GM12878 (cell line): Measurements from ENCODE around the gene YBX1. TPM values are rescaled to one million over a fixed set of nuclear protein-coding genes. Genes with fewer than 3 reads are reported as not detected.

ENCODE experiments used
- ATAC-seq: fragments of 200-7000 bp; cut with Tn5 transposase; 3 replicates; pipeline ENCODE4 v1.9.1; 2020; ENCODE audit warnings: mild to moderate bottlenecking, moderate library complexity
- BruUV-seq: library from RNA; stranded (reverse); fragments of 400-500 nt; replicated peaks from 2 replicates; lab custom pipeline; 2021; lab: Mats Ljungman, UMichigan
- CTCF ChIA-PET: fragments of 300-600 bp; sonication (Branson Sonifier 250); formaldehyde crosslinking; extraction: SDS; loops from one replicate; lab custom pipeline; 2021; ENCODE audit warnings: inconsistent platforms; lab: Yijun Ruan, JAX
- POLR2A ChIA-PET: fragments of 350-600 bp; formaldehyde crosslinking; extraction: SDS; loops from one replicate; lab custom pipeline; 2021; ENCODE audit warnings: inconsistent platforms; lab: Charles Lee
- RAD21 ChIA-PET: fragments of 300-600 bp; sonication (Branson Sonifier 250); formaldehyde crosslinking; loops from one replicate; lab custom pipeline; 2023; ENCODE audit warnings: antibody characterized with exemption; ENCODE audit not compliant: unreplicated experiment; lab: Charles Lee
- SMC1A ChIA-PET: fragments of 300-600 bp; sonication (Branson Sonifier 250); formaldehyde crosslinking; loops from one replicate; lab custom pipeline; 2023; ENCODE audit not compliant: unreplicated experiment, uncharacterized antibody; lab: Charles Lee
- DNase-seq: peaks from one replicate; pipeline ENCODE4 v3.0.0-alpha.2; 2011; ENCODE audit warnings: low read depth, low spot score
- FAIRE-seq: peaks from 3 replicates; lab custom pipeline; 2011; peaks lifted over from hg19 to GRCh38; lab: Jason Lieb, UNC
- H2AFZ ChIP-seq: 2 replicates; pipeline ENCODE4 v1.6.0; 2011; ENCODE audit warnings: low read depth, low read length, control low read depth; ENCODE audit not compliant: control insufficient read depth
- H3K27ac ChIP-seq: 2 replicates; pipeline ENCODE4 v1.5.1; 2011; ENCODE audit warnings: control low read depth; ENCODE audit not compliant: control insufficient read depth, insufficient read depth
- H3K27me3 ChIP-seq, 2 experiments: replicated peaks in 1 of 2; 2 replicates each; pipeline versions ENCODE4 v1.6.0 to v1.6.1; 2011; ENCODE audit warnings: low read length in 1 of 2; ENCODE audit not compliant: control insufficient read depth in 2 of 2, insufficient read depth in 2 of 2
- H3K36me3 ChIP-seq, 2 experiments: 2 replicates each; pipeline ENCODE4 v1.5.1; 2011; ENCODE audit warnings: low read length in 1 of 2; ENCODE audit not compliant: control insufficient read depth in 2 of 2, insufficient read depth in 2 of 2
- H3K4me1 ChIP-seq: 2 replicates; pipeline ENCODE4 v1.6.1; 2011; ENCODE audit warnings: mild to moderate bottlenecking, low read length, moderate library complexity, mixed read lengths; ENCODE audit not compliant: control insufficient read depth, insufficient read depth
- H3K4me2 ChIP-seq: 2 replicates; pipeline ENCODE4 v1.6.0; 2011; ENCODE audit warnings: control low read depth; ENCODE audit not compliant: control insufficient read depth, insufficient read depth
- H3K4me3 ChIP-seq: fragments of 200-600 bp; sonication (generic); 2 replicates; pipeline ENCODE4 v1.5.1; 2016
- H3K79me2 ChIP-seq: 2 replicates; pipeline ENCODE4 v1.6.0; 2011; ENCODE audit warnings: low read length; ENCODE audit not compliant: control insufficient read depth, insufficient read depth
- H3K9ac ChIP-seq: 2 replicates; pipeline ENCODE4 v1.8.0; 2011; ENCODE audit warnings: low read length, control low read depth, mixed read lengths; ENCODE audit not compliant: control insufficient read depth, insufficient read depth
- H3K9me3 ChIP-seq: replicated peaks from 3 replicates; pipeline ENCODE4 v1.5.1; 2011; ENCODE audit warnings: mild to moderate bottlenecking, low read length; ENCODE audit not compliant: control insufficient read depth, insufficient read depth
- H4K20me1 ChIP-seq: 2 replicates; pipeline ENCODE4 v1.6.0; 2011; ENCODE audit not compliant: control insufficient read depth, insufficient read depth
- BMI1 ChIP-seq: fragments of 450-650 bp; IDR thresholded peaks from 2 replicates; pipeline ENCODE4 v1.6.1; 2016; ENCODE audit warnings: mild to moderate bottlenecking, moderate library complexity, borderline replicate concordance
- CREB1 ChIP-seq: IDR thresholded peaks from 2 replicates; pipeline ENCODE4 v1.6.1; 2012; ENCODE audit warnings: low read depth, mild to moderate bottlenecking, inconsistent platforms
- GABPA ChIP-seq: IDR thresholded peaks from 2 replicates; pipeline ENCODE4 v1.6.1; 2014; ENCODE audit warnings: antibody characterized with exemption, low read depth, mild to moderate bottlenecking, inconsistent platforms
- MEF2A ChIP-seq: IDR thresholded peaks from 2 replicates; pipeline ENCODE4 v1.6.1; 2011; ENCODE audit warnings: low read depth, mild to moderate bottlenecking, low read length, moderate library complexity; ENCODE audit not compliant: insufficient read depth
- NR2F1 ChIP-seq: fragments of 450-650 bp; conservative IDR thresholded peaks from 2 replicates; pipeline ENCODE4 v1.6.1; 2017; ENCODE audit warnings: mild to moderate bottlenecking
- NRF1 ChIP-seq: conservative IDR thresholded peaks from 2 replicates; pipeline ENCODE4 v1.6.1; 2011; ENCODE audit warnings: mild to moderate bottlenecking, low read depth, low read length, improper control_type of control experiment
- PAX5 ChIP-seq: IDR thresholded peaks from 2 replicates; pipeline ENCODE4 v1.6.1; 2011; ENCODE audit warnings: low read depth, low read length, borderline replicate concordance
- SIX5 ChIP-seq: IDR thresholded peaks from 2 replicates; pipeline ENCODE4 v1.6.1; 2011; ENCODE audit warnings: mild to moderate bottlenecking, low read depth, low read length, moderate library complexity; ENCODE audit not compliant: severe bottlenecking
- SP1 ChIP-seq: IDR thresholded peaks from one replicate; pipeline ENCODE4 v1.6.1; 2011; ENCODE audit warnings: low read depth, low read length
- SPI1 ChIP-seq: IDR thresholded peaks from 2 replicates; pipeline ENCODE4 v1.6.1; 2011; ENCODE audit warnings: low read depth, mild to moderate bottlenecking, low read length, moderate library complexity, borderline replicate concordance; ENCODE audit not compliant: insufficient read depth
- TCF7 ChIP-seq: IDR thresholded peaks from 2 replicates; pipeline ENCODE4 v1.6.1; 2014; ENCODE audit warnings: antibody characterized with exemption, borderline replicate concordance
- WGBS: methylation state at CpG from one replicate; pipeline ENCODE4 v1.1.6; 2016; ENCODE audit warnings: low lambda C conversion rate; ENCODE audit not compliant: insufficient replicate concordance, insufficient coverage; ENCODE audit errors: missing lambda C conversion rate; 5-methylcytosine and 5-hydroxymethylcytosine counted together
- in situ Hi-C: fragments of 300-500 bp; cut with MboI; formaldehyde crosslinking; loops from 9 replicates; pipeline ENCODE4 v1.14.3; 2018; ENCODE audit warnings: mixed read lengths
- intact Hi-C: fragments of 100-400 bp; cut with micrococcal nuclease; formaldehyde crosslinking; loops from one replicate; pipeline ENCODE4 v1.14.2; 2022; ENCODE audit not compliant: unreplicated experiment
- polyA plus RNA-seq, 11 experiments: library from polyadenylated mRNA; depleted of rRNA in 4 of 11; unstranded in 6 of 11; stranded (reverse) in 5 of 11; fragments of >200 nt; fragmentation: Nextera tagmentation in 4 of 11; fragmentation: Illumina TruSeq in 1 of 11; extraction: Ambion mirVana in 4 of 11; extraction: Trizol in 1 of 11; gene quantifications; 1 replicate in 1 of 11; 2 replicates in 10 of 11; pipeline versions ENCODE4 v1.2.1 to v1.2.3, GENCODE V29; 2011 to 2016; ENCODE audit warnings: inconsistent platforms in 2 of 11, missing spikeins in 2 of 11, low read depth in 1 of 11
- total RNA-seq, 4 experiments: library from RNA; depleted of rRNA in 3 of 4; stranded (reverse); fragments of >200 nt in 3 of 4; fragmentation: Illumina TruSeq in 1 of 4; extraction: Trizol in 1 of 4; gene quantifications; 2 replicates each; pipeline versions ENCODE4 v1.2.1 to v1.2.3, GENCODE V29; 2013 to 2021
- TF ChIP-seq, protein P1 (sequence below): fragments of 150-350 bp; IDR thresholded peaks from 2 replicates; pipeline ENCODE4 v1.6.1; 2016; ENCODE audit warnings: low read depth, low read length
- TF ChIP-seq, protein P2 (sequence below): fragments of 450-650 bp; formaldehyde crosslinking; IDR thresholded peaks from 2 replicates; pipeline ENCODE4 v1.4.0; 2022; ENCODE audit warnings: mild to moderate bottlenecking, moderate library complexity

Gene YBX1
- total and polyA plus RNA-seq, 10 of the 15 experiments (the other 5 are each of a cell fraction or from before 2014, with no cell fraction given) = 355 to 1,353 (median 858) TPM

- Histone ChIP-seq H3K27me3 (no peaks in the 10 kb centered on the region), H2AFZ (no peak overlapping the region), H3K4me1 (peaks cover 4% of the 10 kb centered on the region; the same call in 1 of the 2 replicates), H3K9me3 (no peaks in the 10 kb centered on the region), H3K4me2 (peak overlapping the region; percentile 90; the same call in 1 of the 2 replicates), H4K20me1 (peaks cover 3% of the 10 kb centered on the region), H3K9ac (no peak overlapping the region)
- ChIA-PET SMC1A (interaction anchor here (1.3 to 1.4 kb wide), 3 partner anchors 11 to 38 kb away, joined by 3 to 8 read pairs (median 5); partner anchors contain the start of gene PPIH), CTCF (interaction anchor here (1.2 to 1.5 kb wide), 3 partner anchors 58 to 338 kb away, joined by 3 to 5 read pairs (median 3); no protein-coding TSS in a partner anchor), POLR2A (interaction anchor here (1.5 kb wide), 2 partner anchors 13 to 22 kb away, joined by 4 to 7 read pairs; partner anchors contain the start of gene PPIH), RAD21 (interaction anchor here (1.0 to 4.3 kb wide), 2 partner anchors 12 to 101 kb away, joined by 3 to 24 read pairs; no protein-coding TSS in a partner anchor)
- DNase-seq (no peak), FAIRE-seq (no peak), ATAC-seq (no peak)
- 77% methylated on average over 10 of the region's 10 CpGs for WGBS
- intact Hi-C loops = no loop called here
- TF ChIP-seq SPI1 (no peak), TCF7 (no peak), SIX5 (no peak), SP1 (no peak), GABPA (no peak), MEF2A (no peak), NRF1 (no peak), PAX5 (no peak), BMI1 (no peak), CREB1 (no peak), NR2F1 (no peak)
- TF ChIP-seq, protein P1, sequence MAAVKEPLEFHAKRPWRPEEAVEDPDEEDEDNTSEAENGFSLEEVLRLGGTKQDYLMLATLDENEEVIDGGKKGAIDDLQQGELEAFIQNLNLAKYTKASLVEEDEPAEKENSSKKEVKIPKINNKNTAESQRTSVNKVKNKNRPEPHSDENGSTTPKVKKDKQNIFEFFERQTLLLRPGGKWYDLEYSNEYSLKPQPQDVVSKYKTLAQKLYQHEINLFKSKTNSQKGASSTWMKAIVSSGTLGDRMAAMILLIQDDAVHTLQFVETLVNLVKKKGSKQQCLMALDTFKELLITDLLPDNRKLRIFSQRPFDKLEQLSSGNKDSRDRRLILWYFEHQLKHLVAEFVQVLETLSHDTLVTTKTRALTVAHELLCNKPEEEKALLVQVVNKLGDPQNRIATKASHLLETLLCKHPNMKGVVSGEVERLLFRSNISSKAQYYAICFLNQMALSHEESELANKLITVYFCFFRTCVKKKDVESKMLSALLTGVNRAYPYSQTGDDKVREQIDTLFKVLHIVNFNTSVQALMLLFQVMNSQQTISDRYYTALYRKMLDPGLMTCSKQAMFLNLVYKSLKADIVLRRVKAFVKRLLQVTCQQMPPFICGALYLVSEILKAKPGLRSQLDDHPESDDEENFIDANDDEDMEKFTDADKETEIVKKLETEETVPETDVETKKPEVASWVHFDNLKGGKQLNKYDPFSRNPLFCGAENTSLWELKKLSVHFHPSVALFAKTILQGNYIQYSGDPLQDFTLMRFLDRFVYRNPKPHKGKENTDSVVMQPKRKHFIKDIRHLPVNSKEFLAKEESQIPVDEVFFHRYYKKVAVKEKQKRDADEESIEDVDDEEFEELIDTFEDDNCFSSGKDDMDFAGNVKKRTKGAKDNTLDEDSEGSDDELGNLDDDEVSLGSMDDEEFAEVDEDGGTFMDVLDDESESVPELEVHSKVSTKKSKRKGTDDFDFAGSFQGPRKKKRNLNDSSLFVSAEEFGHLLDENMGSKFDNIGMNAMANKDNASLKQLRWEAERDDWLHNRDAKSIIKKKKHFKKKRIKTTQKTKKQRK = no peak
- TF ChIP-seq, protein P2, sequence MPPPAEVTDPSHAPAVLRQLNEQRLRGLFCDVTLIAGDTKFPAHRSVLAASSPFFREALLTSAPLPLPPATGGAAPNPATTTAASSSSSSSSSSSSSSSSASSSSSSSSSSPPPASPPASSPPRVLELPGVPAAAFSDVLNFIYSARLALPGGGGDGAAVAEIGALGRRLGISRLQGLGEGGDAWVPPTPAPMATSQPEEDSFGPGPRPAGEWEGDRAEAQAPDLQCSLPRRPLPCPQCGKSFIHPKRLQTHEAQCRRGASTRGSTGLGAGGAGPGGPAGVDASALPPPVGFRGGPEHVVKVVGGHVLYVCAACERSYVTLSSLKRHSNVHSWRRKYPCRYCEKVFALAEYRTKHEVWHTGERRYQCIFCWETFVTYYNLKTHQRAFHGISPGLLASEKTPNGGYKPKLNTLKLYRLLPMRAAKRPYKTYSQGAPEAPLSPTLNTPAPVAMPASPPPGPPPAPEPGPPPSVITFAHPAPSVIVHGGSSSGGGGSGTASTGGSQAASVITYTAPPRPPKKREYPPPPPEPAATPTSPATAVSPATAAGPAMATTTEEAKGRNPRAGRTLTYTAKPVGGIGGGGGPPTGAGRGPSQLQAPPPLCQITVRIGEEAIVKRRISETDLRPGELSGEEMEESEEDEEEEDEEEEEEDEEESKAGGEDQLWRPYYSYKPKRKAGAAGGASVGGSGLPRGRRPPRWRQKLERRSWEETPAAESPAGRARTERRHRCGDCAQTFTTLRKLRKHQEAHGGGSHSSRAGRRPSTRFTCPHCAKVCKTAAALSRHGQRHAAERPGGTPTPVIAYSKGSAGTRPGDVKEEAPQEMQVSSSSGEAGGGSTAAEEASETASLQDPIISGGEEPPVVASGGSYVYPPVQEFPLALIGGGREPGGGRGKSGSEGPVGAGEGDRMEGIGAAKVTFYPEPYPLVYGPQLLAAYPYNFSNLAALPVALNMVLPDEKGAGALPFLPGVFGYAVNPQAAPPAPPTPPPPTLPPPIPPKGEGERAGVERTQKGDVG (CRISPR knock-in tag) = no peak
- TF ChIP-seq, all 136 proteins: peak for 0
- H3K36me3 ChIP-seq = peaks cover 3 to 9% of the 10 kb centered on the region in 2 experiments
- H3K27ac ChIP-seq = no peak overlapping the region
- in situ Hi-C loops = no loop called here
- no peak overlapping the region for H3K4me3 ChIP-seq
- no TSS peak for BruUV-seq
- peaks cover 40% of the 10 kb centered on the region for H3K79me2 ChIP-seq
Measured at GRCh38 chr1:42679364-42679983, 2.7 kb upstream of the YBX1 start.
